GM19395 (cell line): ENCODE data around the gene PKP3.
"Not testable (repeated sequence)": the region's sequence is repeated elsewhere in the genome, so short reads cannot be mapped to it uniquely, and the experiment has no call there.

ENCODE experiments used
- ATAC-seq: cut with Tn5 transposase; IDR thresholded peaks from one replicate; pipeline ENCODE4 v1.9.1; 2021; ENCODE audit warnings: mild to moderate bottlenecking, moderate library complexity; ENCODE audit not compliant: unreplicated experiment

The PKP3 gene

GRCh38 chr11:394034-394857 is at the start of gene PKP3:
Gene PKP3 (plus strand): TSS chr11:394209. CDS start chr11:394293, 84 bp downstream.
- ATAC-seq: no peak

GRCh38 chr11:344836-345578 is 49.0 kb upstream of the PKP3 start:
- ATAC-seq: no peak

GRCh38 chr11:346529-346928 is 47.5 kb upstream of the PKP3 start:
- ATAC-seq: no peak

- not testable (repeated sequence) for ATAC-seq
Observed at GRCh38 chr11:349270-349954, 44.6 kb upstream of the PKP3 start.

GRCh38 chr11:350033-350722 is 43.8 kb upstream of the PKP3 start:
- ATAC-seq: not testable (repeated sequence)

- ATAC-seq: no peak
Observed at GRCh38 chr11:350723-351255, 43.2 kb upstream of the PKP3 start.

GRCh38 chr11:351411-351810 is 42.6 kb upstream of the PKP3 start:
- no peak for ATAC-seq

- no peak for ATAC-seq
Observed at GRCh38 chr11:352456-353031, 41.5 kb upstream of the PKP3 start.

- no peak for ATAC-seq
Observed at GRCh38 chr11:353179-353873, 40.7 kb upstream of the PKP3 start.

- no peak for ATAC-seq
Observed at GRCh38 chr11:355581-356458, 38.2 kb upstream of the PKP3 start.

GRCh38 chr11:356610-357009 is 37.4 kb upstream of the PKP3 start:
- ATAC-seq: no peak

GRCh38 chr11:357582-357981 is 36.4 kb upstream of the PKP3 start:
- no peak for ATAC-seq

- ATAC-seq: no peak
Observed at GRCh38 chr11:358129-358800, 35.7 kb upstream of the PKP3 start.

GRCh38 chr11:359181-359714 is 34.8 kb upstream of the PKP3 start:
- no peak for ATAC-seq

GRCh38 chr11:360326-361280 is 33.4 kb upstream of the PKP3 start:
- ATAC-seq: no peak

- no peak for ATAC-seq
Observed at GRCh38 chr11:362642-363442, 31.2 kb upstream of the PKP3 start.
